GM12878 (cell line): Measurements from ENCODE around the gene ANTXR1. TPM values are rescaled to one million over a fixed set of nuclear protein-coding genes. Genes with fewer than 3 reads are reported as not detected.

Experiments used
- ATAC-seq: fragments of 200-7000 bp; cut with Tn5 transposase; 3 replicates; pipeline ENCODE4 v1.9.1; 2020; ENCODE audit warnings: mild to moderate bottlenecking, moderate library complexity
- BruUV-seq: library from RNA; stranded (reverse); fragments of 400-500 nt; replicated peaks from 2 replicates; lab custom pipeline; 2021; lab: Mats Ljungman, UMichigan
- CTCF ChIA-PET: fragments of 300-600 bp; sonication (Branson Sonifier 250); formaldehyde crosslinking; extraction: SDS; loops from one replicate; lab custom pipeline; 2021; ENCODE audit warnings: inconsistent platforms; lab: Yijun Ruan, JAX
- POLR2A ChIA-PET: fragments of 350-600 bp; formaldehyde crosslinking; extraction: SDS; loops from one replicate; lab custom pipeline; 2021; ENCODE audit warnings: inconsistent platforms; lab: Charles Lee
- RAD21 ChIA-PET: fragments of 300-600 bp; sonication (Branson Sonifier 250); formaldehyde crosslinking; loops from one replicate; lab custom pipeline; 2023; ENCODE audit warnings: antibody characterized with exemption; ENCODE audit not compliant: unreplicated experiment; lab: Charles Lee
- SMC1A ChIA-PET: fragments of 300-600 bp; sonication (Branson Sonifier 250); formaldehyde crosslinking; loops from one replicate; lab custom pipeline; 2023; ENCODE audit not compliant: unreplicated experiment, uncharacterized antibody; lab: Charles Lee
- DNase-seq: peaks from one replicate; pipeline ENCODE4 v3.0.0-alpha.2; 2011; ENCODE audit warnings: low read depth, low spot score
- FAIRE-seq: peaks from 3 replicates; lab custom pipeline; 2011; peaks lifted over from hg19 to GRCh38; lab: Jason Lieb, UNC
- H2AFZ ChIP-seq: 2 replicates; pipeline ENCODE4 v1.6.0; 2011; ENCODE audit warnings: low read depth, low read length, control low read depth; ENCODE audit not compliant: control insufficient read depth
- H3K27ac ChIP-seq: 2 replicates; pipeline ENCODE4 v1.5.1; 2011; ENCODE audit warnings: control low read depth; ENCODE audit not compliant: control insufficient read depth, insufficient read depth
- H3K27me3 ChIP-seq, 2 experiments: replicated peaks in 1 of 2; 2 replicates each; pipeline versions ENCODE4 v1.6.0 to v1.6.1; 2011; ENCODE audit warnings: low read length in 1 of 2; ENCODE audit not compliant: control insufficient read depth in 2 of 2, insufficient read depth in 2 of 2
- H3K36me3 ChIP-seq, 2 experiments: 2 replicates each; pipeline ENCODE4 v1.5.1; 2011; ENCODE audit warnings: low read length in 1 of 2; ENCODE audit not compliant: control insufficient read depth in 2 of 2, insufficient read depth in 2 of 2
- H3K4me1 ChIP-seq: 2 replicates; pipeline ENCODE4 v1.6.1; 2011; ENCODE audit warnings: mild to moderate bottlenecking, low read length, moderate library complexity, mixed read lengths; ENCODE audit not compliant: control insufficient read depth, insufficient read depth
- H3K4me2 ChIP-seq: 2 replicates; pipeline ENCODE4 v1.6.0; 2011; ENCODE audit warnings: control low read depth; ENCODE audit not compliant: control insufficient read depth, insufficient read depth
- H3K4me3 ChIP-seq: fragments of 200-600 bp; sonication (generic); 2 replicates; pipeline ENCODE4 v1.5.1; 2016
- H3K79me2 ChIP-seq: 2 replicates; pipeline ENCODE4 v1.6.0; 2011; ENCODE audit warnings: low read length; ENCODE audit not compliant: control insufficient read depth, insufficient read depth
- H3K9ac ChIP-seq: 2 replicates; pipeline ENCODE4 v1.8.0; 2011; ENCODE audit warnings: low read length, control low read depth, mixed read lengths; ENCODE audit not compliant: control insufficient read depth, insufficient read depth
- H3K9me3 ChIP-seq: replicated peaks from 3 replicates; pipeline ENCODE4 v1.5.1; 2011; ENCODE audit warnings: mild to moderate bottlenecking, low read length; ENCODE audit not compliant: control insufficient read depth, insufficient read depth
- H4K20me1 ChIP-seq: 2 replicates; pipeline ENCODE4 v1.6.0; 2011; ENCODE audit not compliant: control insufficient read depth, insufficient read depth
- CBX3 ChIP-seq: fragments of 200-600 bp; sonication (generic); IDR thresholded peaks from 2 replicates; pipeline ENCODE4 v1.6.1; 2016; ENCODE audit warnings: low read depth, borderline replicate concordance
- ELK1 ChIP-seq: IDR thresholded peaks from 2 replicates; pipeline ENCODE4 v1.6.1; 2012; ENCODE audit warnings: low read depth, low read length, improper control_type of control experiment
- MTA3 ChIP-seq: IDR thresholded peaks from 2 replicates; pipeline ENCODE4 v1.6.1; 2012; ENCODE audit warnings: low read length, inconsistent platforms, borderline replicate concordance
- NR2C1 ChIP-seq: fragments of 450-650 bp; IDR thresholded peaks from 2 replicates; pipeline ENCODE4 v1.6.1; 2017; ENCODE audit warnings: antibody characterized with exemption, mild to moderate bottlenecking, moderate library complexity
- PBX3 ChIP-seq: IDR thresholded peaks from 2 replicates; pipeline ENCODE4 v1.6.1; 2011; ENCODE audit warnings: mild to moderate bottlenecking, low read depth, low read length, moderate library complexity; ENCODE audit not compliant: insufficient replicate concordance
- RELB ChIP-seq: fragments of 450-650 bp; IDR thresholded peaks from 2 replicates; pipeline ENCODE4 v1.6.1; 2017; ENCODE audit warnings: low read depth, mild to moderate bottlenecking, moderate library complexity
- STAT3 ChIP-seq: IDR thresholded peaks from 2 replicates; pipeline ENCODE4 v1.6.1; 2011; ENCODE audit warnings: low read depth, low read length, improper control_type of control experiment
- TCF12 ChIP-seq: IDR thresholded peaks from 2 replicates; pipeline ENCODE4 v1.6.1; 2011; ENCODE audit warnings: low read depth, mild to moderate bottlenecking, low read length
- WRNIP1 ChIP-seq: IDR thresholded peaks from 2 replicates; pipeline ENCODE4 v1.6.1; 2011; ENCODE audit warnings: low read depth, low read length, improper control_type of control experiment, borderline replicate concordance
- YY1 ChIP-seq: IDR thresholded peaks from 2 replicates; pipeline ENCODE4 v1.6.1; 2011; ENCODE audit warnings: low read depth, mild to moderate bottlenecking, low read length
- ZNF24 ChIP-seq: fragments of 450-650 bp; IDR thresholded peaks from 2 replicates; pipeline ENCODE4 v1.6.1; 2017; ENCODE audit warnings: antibody characterized with exemption, mild to moderate bottlenecking
- ZNF384 ChIP-seq: IDR thresholded peaks from 2 replicates; pipeline ENCODE4 v1.6.1; 2012; ENCODE audit warnings: low read depth, mild to moderate bottlenecking, low read length, improper control_type of control experiment, borderline replicate concordance
- WGBS: methylation state at CpG from one replicate; pipeline ENCODE4 v1.1.6; 2016; ENCODE audit warnings: low lambda C conversion rate; ENCODE audit not compliant: insufficient replicate concordance, insufficient coverage; ENCODE audit errors: missing lambda C conversion rate; 5-methylcytosine and 5-hydroxymethylcytosine counted together
- in situ Hi-C: fragments of 300-500 bp; cut with MboI; formaldehyde crosslinking; loops from 9 replicates; pipeline ENCODE4 v1.14.3; 2018; ENCODE audit warnings: mixed read lengths
- intact Hi-C: fragments of 100-400 bp; cut with micrococcal nuclease; formaldehyde crosslinking; loops from one replicate; pipeline ENCODE4 v1.14.2; 2022; ENCODE audit not compliant: unreplicated experiment
- polyA plus RNA-seq, 11 experiments: library from polyadenylated mRNA; depleted of rRNA in 4 of 11; unstranded in 6 of 11; stranded (reverse) in 5 of 11; fragments of >200 nt; fragmentation: Nextera tagmentation in 4 of 11; fragmentation: Illumina TruSeq in 1 of 11; extraction: Ambion mirVana in 4 of 11; extraction: Trizol in 1 of 11; gene quantifications; 1 replicate in 1 of 11; 2 replicates in 10 of 11; pipeline versions ENCODE4 v1.2.1 to v1.2.3, GENCODE V29; 2011 to 2016; ENCODE audit warnings: inconsistent platforms in 2 of 11, missing spikeins in 2 of 11, low read depth in 1 of 11
- total RNA-seq, 4 experiments: library from RNA; depleted of rRNA in 3 of 4; stranded (reverse); fragments of >200 nt in 3 of 4; fragmentation: Illumina TruSeq in 1 of 4; extraction: Trizol in 1 of 4; gene quantifications; 2 replicates each; pipeline versions ENCODE4 v1.2.1 to v1.2.3, GENCODE V29; 2013 to 2021

ANTXR1 gene
- total and polyA plus RNA-seq, 10 of the 15 experiments (the other 5 are each of a cell fraction or from before 2014, with no cell fraction given), result 0.09 to 0.26 TPM; not detected in 8

- TF ChIP-seq ZNF24 (no peak), YY1 (no peak)
Observed at GRCh38 chr2:69166465-69166811, 153.5 kb downstream of the ANTXR1 start (continued).

- no peaks in the 10 kb centered on the region for H3K36me3 ChIP-seq
- no peaks in the 10 kb centered on the region for H3K9me3 ChIP-seq
- intact Hi-C loops (no loop called here), in situ Hi-C loops (no loop called here)
- POLR2A ChIA-PET, result no interaction called here
- no peak overlapping the region for H3K4me3 ChIP-seq
- no TSS peak for BruUV-seq
- no peak for TF ChIP-seq ELK1
- no peak for TF ChIP-seq PBX3
- no peak for TF ChIP-seq CBX3
- TF ChIP-seq STAT3, result no peak
- TF ChIP-seq RELB, result no peak
- TF ChIP-seq ZNF384, result no peak
- TF ChIP-seq MTA3, result no peak
- no peak for TF ChIP-seq TCF12
- no peak for TF ChIP-seq WRNIP1
- TF ChIP-seq NR2C1, result no peak
- FAIRE-seq (no peak), ATAC-seq (no peak), DNase-seq (no peak)
- RAD21 ChIA-PET, result no interaction called here
- H3K4me2 ChIP-seq, result no peak overlapping the region
- H3K79me2 ChIP-seq, result no peaks in the 10 kb centered on the region
- H3K9ac ChIP-seq, result no peak overlapping the region
- H3K27me3 ChIP-seq, result peaks cover 0 to 11% of the 10 kb centered on the region in 2 experiments
- no peak overlapping the region for H2AFZ ChIP-seq
- SMC1A ChIA-PET, result no interaction called here
- no peaks in the 10 kb centered on the region for H4K20me1 ChIP-seq
- CTCF ChIA-PET, result no interaction called here
- 44% methylated on average over 5 of the region's 5 CpGs for WGBS
- H3K4me1 ChIP-seq, result peaks cover 17% of the 10 kb centered on the region
- H3K27ac ChIP-seq, result no peak overlapping the region
Observed at GRCh38 chr2:69166812-69167468, 154.0 kb downstream of the ANTXR1 start.
